Kasumi-1 (cell line): ENCODE data around the gene PRAC2.

Experiments used
- DNase-seq, 2 experiments: peaks; one replicate each; lab custom pipeline; 2025; lab: John Stamatoyannopoulos, UW

PRAC2 gene

GRCh38 chr17:48720266-48721008, 2.5 kb upstream of the PRAC2 start:
- no peak for DNase-seq

GRCh38 chr17:48721009-48721402, 2.0 kb upstream of the PRAC2 start:
- DNase-seq: no peak

GRCh38 chr17:48722201-48722907, 631 bp upstream of the PRAC2 start, which contains the start of gene PRAC1:
Gene PRAC1 (minus strand): TSS chr17:48722518. CDS start chr17:48722392, 126 bp downstream.
- DNase-seq: no peak

- no peak for DNase-seq
Observed at GRCh38 chr17:48723423-48724250, 652 bp downstream of the PRAC2 start.

DNA sequence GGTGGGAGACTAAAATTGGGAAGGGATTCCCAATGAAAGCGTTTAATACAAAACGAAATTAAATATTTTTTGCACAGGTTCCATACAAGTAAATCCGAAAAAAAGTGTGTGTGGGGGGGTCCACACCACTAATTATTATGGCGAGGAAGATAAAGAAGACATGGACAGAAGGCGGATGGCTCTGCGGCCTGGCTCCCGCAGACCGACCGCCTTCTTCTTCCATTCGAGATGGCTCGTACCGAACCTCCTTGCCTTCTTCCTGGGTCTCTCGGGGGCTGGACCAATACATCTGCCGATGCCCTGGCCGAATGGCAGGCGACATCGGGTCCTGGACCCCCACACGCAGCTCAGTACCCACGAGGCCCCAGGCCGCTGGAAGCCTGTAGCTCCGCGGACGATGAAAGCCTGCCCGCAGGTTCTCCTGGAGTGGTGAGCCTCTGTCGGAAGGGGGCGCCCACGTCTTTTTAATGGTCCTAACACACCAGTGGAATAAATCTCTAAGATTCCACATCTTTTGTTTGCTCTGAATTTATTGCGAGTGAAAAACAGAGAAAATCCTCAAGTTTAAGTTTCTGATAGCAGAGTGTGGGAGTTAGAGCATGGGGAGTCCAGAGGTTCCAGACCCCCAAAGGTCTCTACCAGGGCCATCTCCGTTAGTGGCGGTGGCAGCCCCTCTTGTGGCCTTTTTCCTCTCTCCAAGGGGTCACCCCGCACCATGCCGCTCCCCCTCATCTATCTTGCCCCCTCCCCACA, 1.4 kb downstream of the PRAC2 start:
- peak; percentile 64 to 85 for DNase-seq

- no peak for DNase-seq
Observed at GRCh38 chr17:48725004-48725287, 2.0 kb downstream of the PRAC2 start.

DNA sequence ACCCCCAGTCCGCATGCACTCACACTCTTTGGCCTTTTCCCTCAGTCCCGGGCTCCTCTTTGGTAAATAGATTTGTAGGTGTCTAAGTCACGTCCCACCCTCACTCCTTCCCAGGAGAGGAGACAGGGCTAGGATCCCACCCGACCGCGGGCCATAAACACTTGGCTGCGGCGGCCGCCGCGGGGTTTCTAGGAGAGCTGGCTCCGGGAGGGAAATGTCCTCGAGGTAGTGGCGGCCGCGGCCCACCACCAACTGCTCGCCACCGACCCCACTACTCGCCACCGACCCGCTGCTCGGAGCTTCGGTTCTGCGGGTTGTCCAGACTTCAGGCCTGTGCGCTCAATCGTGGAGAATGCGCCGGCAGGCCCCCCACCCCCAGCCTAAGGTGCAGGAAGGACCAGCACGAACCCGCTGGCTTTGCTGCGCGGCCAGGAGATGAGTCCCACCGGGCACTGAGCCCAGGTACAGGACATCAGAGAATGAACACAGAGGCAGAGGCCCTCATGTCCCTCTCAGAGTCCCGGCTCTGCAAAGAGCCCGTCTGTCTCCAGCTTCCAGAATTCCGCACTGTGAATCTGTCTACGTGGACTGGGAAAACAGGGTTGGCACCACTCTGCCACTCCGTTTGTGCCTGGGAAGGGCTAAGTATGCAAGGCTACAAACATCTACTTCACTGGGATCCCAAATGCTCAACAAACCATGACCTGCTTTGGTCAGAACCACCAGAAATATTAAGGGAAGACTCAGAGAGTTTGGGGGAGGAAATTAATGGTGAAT, 2.5 kb downstream of the PRAC2 start:
- DNase-seq: no peak

DNA sequence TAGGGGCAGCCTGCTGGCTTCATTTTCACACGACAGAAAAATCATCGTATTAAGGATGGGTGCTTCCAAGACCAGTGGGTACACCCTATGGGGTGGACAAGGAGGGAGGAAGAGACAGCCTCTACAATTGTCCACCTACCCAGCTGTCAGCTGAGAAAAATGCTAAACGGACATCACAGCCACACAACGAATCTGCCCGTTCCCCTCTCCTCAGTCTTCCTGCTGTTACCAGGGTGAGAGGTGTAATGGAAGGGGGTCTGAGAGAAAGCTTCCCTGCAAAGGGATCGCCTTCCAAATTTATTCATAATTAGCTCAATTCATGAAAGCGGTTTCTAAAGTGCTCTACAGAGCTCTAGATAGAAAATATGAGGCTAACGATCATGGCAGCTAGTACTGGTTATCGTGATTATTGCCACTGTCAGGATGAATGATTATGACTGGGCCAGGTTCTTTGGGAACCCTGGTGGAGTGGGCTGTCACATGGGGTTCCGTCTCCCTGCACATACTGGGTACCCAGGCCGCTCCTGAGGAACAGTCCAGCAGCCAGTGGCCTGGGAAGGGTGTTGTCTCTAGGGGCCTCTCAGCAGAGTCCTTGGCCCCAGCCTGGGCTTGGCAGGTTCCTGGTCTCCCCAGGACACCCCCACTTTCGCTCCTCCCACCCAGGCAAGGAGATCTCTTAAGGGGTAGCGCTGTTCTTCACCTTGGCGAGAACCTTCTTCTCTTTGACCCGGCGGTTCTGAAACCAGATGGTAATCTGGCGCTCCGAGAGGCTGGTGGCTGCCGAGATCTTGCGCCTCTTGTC, 3.3 kb downstream of the PRAC2 start:
- DNase-seq: no peak

DNA sequence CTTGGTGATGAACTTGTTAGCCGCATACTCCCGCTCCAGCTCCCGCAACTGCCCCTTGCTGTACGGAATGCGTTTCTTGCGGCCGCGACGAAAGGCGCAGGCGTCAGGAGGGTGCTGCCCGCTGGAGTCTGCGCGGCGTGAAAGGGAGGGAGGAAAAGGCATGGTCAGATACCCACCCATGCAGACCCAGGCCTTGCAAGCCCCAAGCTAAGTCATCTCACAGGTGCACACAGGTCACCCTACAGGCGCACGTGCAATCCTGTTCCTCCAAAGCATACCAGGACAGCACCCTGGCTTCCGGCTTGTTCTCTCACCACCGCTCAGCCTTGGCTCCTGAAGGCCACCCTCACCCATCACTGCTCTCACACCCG, 3.9 kb downstream of the PRAC2 start:
- no peak for DNase-seq

GRCh38 chr17:48727415-48728175, 4.6 kb downstream of the PRAC2 start:
- no peak for DNase-seq

- DNase-seq: no peak
Observed at GRCh38 chr17:48728232-48729231, 5.5 kb downstream of the PRAC2 start, which contains the start of gene HOXB13. Gene HOXB13 (minus strand): TSS chr17:48728750. CDS start chr17:48728593, 157 bp downstream.

- DNase-seq: no peak
Observed at GRCh38 chr17:48729335-48730239, 6.6 kb downstream of the PRAC2 start.

DNA sequence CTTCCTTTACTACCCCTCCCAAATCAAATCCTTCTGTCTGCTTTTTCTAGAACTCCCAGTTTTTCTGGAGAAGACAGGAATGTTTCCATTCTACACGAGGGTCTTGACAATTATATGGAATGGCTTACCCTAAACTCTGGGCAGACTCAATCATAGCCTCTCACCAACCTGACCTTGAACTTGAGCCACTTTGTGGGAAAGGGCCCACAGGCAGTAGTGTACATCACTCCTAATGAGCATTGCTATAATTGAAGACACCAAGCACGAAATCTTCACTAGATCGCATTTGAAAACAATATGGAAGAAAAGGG, 7.2 kb downstream of the PRAC2 start:
- no peak for DNase-seq

DNA sequence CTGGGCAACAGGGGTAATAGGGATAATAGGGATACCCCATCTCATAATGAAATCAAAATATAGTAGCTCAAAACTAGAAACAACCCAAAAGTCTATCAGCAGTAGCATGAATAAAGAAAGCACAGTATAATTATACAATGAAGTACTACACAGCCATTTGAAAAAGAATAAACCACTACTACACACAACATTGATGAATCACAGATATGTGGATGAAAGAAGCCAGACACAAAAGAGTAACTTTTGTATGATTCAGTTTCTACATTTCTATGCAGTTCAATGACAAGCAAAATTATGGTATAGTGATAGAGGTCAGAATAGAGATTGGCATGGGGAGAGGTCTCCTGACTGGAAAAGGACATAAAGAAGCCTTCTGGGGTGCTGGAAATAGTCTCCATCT, 8.4 kb downstream of the PRAC2 start:
- DNase-seq: no peak

- DNase-seq: no peak
Observed at GRCh38 chr17:48732688-48733629, 10.0 kb downstream of the PRAC2 start.

- no peak for DNase-seq
Observed at GRCh38 chr17:48733632-48734328, 10.8 kb downstream of the PRAC2 start.
